CD14-positive monocyte (primary cell): ENCODE measurements around the gene CLDN5. TPM values are rescaled to one million over a fixed set of nuclear protein-coding genes. Genes with fewer than 3 reads are reported as not detected.

Experiments
- DNase-seq, 3 donors: peaks; one replicate each; pipeline ENCODE4 v3.0.0-alpha.2; 2011 to 2022
- H2AFZ ChIP-seq: 2 replicates; pipeline ENCODE4 v1.6.0; 2012; ENCODE audit warnings: mild to moderate bottlenecking, low read depth, low read length, inconsistent platforms; ENCODE audit not compliant: insufficient read depth, poor library complexity, severe bottlenecking
- H3K27ac ChIP-seq, 2 donors: 1 replicate in 1 of 2; 2 replicates in 1 of 2; pipeline ENCODE4 v1.5.1; 2012 to 2013; ENCODE audit warnings: low read length in 2 of 2, control low read depth in 1 of 2, inconsistent platforms in 1 of 2, low read depth in 1 of 2, mild to moderate bottlenecking in 1 of 2
- H3K27me3 ChIP-seq, 2 donors: one replicate each; pipeline versions ENCODE4 v1.6.0 to v1.6.1; 2011 to 2013; ENCODE audit warnings: low read length in 2 of 2; ENCODE audit not compliant: control insufficient read depth in 2 of 2, insufficient read depth in 2 of 2
- H3K36me3 ChIP-seq, 2 donors: replicated peaks in 1 of 2; 1 replicate in 1 of 2; 2 replicates in 1 of 2; pipeline versions ENCODE4 v1.5.1 to v1.6.1; 2012 to 2013; ENCODE audit warnings: low read length in 2 of 2, control low read depth in 1 of 2, inconsistent platforms in 1 of 2, mild to moderate bottlenecking in 1 of 2; ENCODE audit not compliant: insufficient read depth in 2 of 2, control insufficient read depth in 1 of 2
- H3K4me1 ChIP-seq, 2 donors: 1 replicate in 1 of 2; 2 replicates in 1 of 2; pipeline versions ENCODE4 v1.5.1 to v1.6.1; 2012 to 2013; ENCODE audit warnings: low read length in 2 of 2, control low read depth in 1 of 2, inconsistent platforms in 1 of 2, mild to moderate bottlenecking in 1 of 2, moderate library complexity in 1 of 2; ENCODE audit not compliant: insufficient read depth in 2 of 2, control insufficient read depth in 1 of 2
- H3K4me2 ChIP-seq: replicated peaks from 2 replicates; pipeline ENCODE3; 2012; ENCODE audit warnings: low read length, moderate library complexity, mild to moderate bottlenecking; ENCODE audit not compliant: poor library complexity, severe bottlenecking; ENCODE audit errors: extremely low read depth
- H3K4me3 ChIP-seq, 3 experiments: fragments of 200-600 bp in 1 of 3; sonication (generic) in 1 of 3; replicated peaks in 1 of 3; 1 replicate in 2 of 3; 2 replicates in 1 of 3; pipeline ENCODE4 v1.5.1; 2011 to 2013; ENCODE audit warnings: low read length in 3 of 3, mild to moderate bottlenecking in 3 of 3, control low read depth in 2 of 3, low read depth in 2 of 3, inconsistent platforms in 1 of 3, moderate library complexity in 1 of 3
- H3K79me2 ChIP-seq: 2 replicates; pipeline ENCODE4 v1.6.0; 2012; ENCODE audit warnings: mild to moderate bottlenecking, control low read depth, inconsistent platforms, low read length, moderate library complexity; ENCODE audit not compliant: insufficient read depth
- H3K9ac ChIP-seq: 2 replicates; pipeline ENCODE4 v1.6.0; 2017; ENCODE audit warnings: low read length, mild to moderate bottlenecking; ENCODE audit not compliant: insufficient read depth, poor library complexity, severe bottlenecking
- H3K9me3 ChIP-seq, 2 donors: replicated peaks in 1 of 2; 1 replicate in 1 of 2; 2 replicates in 1 of 2; pipeline versions ENCODE4 v1.5.1 to v1.6.1; 2012 to 2013; ENCODE audit warnings: low read length in 2 of 2, control low read depth in 1 of 2; ENCODE audit not compliant: control insufficient read depth in 1 of 2, insufficient read depth in 1 of 2
- H4K20me1 ChIP-seq: 2 replicates; pipeline ENCODE4 v1.6.0; 2012; ENCODE audit warnings: mild to moderate bottlenecking, low read length, control low read depth, moderate library complexity; ENCODE audit not compliant: insufficient read depth
- H3K27ac Mint-ChIP-seq, 7 donors: one replicate each; pipeline ENCODE4 v1.8.0; 2020; ENCODE audit warnings: mild to moderate bottlenecking in 7 of 7, mixed read lengths in 7 of 7, moderate library complexity in 6 of 7, inconsistent platforms in 2 of 7
- H3K27me3 Mint-ChIP-seq, 3 donors: one replicate each; pipeline ENCODE4 v1.8.0; 2021 to 2022; ENCODE audit warnings: low read depth in 3 of 3, mild to moderate bottlenecking in 3 of 3, mixed read lengths in 3 of 3, moderate library complexity in 3 of 3, inconsistent platforms in 1 of 3
- H3K36me3 Mint-ChIP-seq, 2 donors: one replicate each; pipeline ENCODE4 v1.8.0; 2020; ENCODE audit warnings: mixed read lengths in 2 of 2, inconsistent platforms in 1 of 2, mild to moderate bottlenecking in 1 of 2
- H3K4me1 Mint-ChIP-seq: one replicate; pipeline ENCODE4 v1.8.0; 2020; ENCODE audit warnings: mild to moderate bottlenecking, mixed read lengths
- H3K4me3 Mint-ChIP-seq, 2 donors: one replicate each; pipeline ENCODE4 v1.8.0; 2020; ENCODE audit warnings: mild to moderate bottlenecking in 2 of 2, mixed read lengths in 2 of 2, moderate library complexity in 1 of 2
- H3K9me3 Mint-ChIP-seq, 7 donors: one replicate each; pipeline ENCODE4 v1.8.0; 2020 to 2022; ENCODE audit warnings: mixed read lengths in 7 of 7, mild to moderate bottlenecking in 6 of 7, moderate library complexity in 6 of 7, inconsistent platforms in 2 of 7
- CTCF ChIP-seq: fragments of 200-600 bp; IDR thresholded peaks from one replicate; pipeline ENCODE4 v1.8.0; 2022; ENCODE audit warnings: antibody characterized with exemption, mild to moderate bottlenecking
- whole genome bisulfite sequencing: methylation state at CpG from one replicate; pipeline ENCODE4 v1.1.5; 2013; ENCODE audit warnings: missing lambda C conversion rate; ENCODE audit not compliant: insufficient coverage; 5-methylcytosine and 5-hydroxymethylcytosine counted together
- intact Hi-C, 2 donors: fragments of 100-400 bp; cut with micrococcal nuclease; formaldehyde crosslinking; loops; one replicate each; pipeline versions ENCODE4 v1.15.0 to v1.15.1; 2023
- polyA plus RNA-seq, 3 donors: library from polyadenylated mRNA; depleted of rRNA in 1 of 3; unstranded in 2 of 3; stranded (reverse) in 1 of 3; fragments of 300-500 nt in 2 of 3; fragments of >200 nt in 1 of 3; fragmentation: Illumina TruSeq in 2 of 3; gene quantifications; 1 replicate in 2 of 3; 2 replicates in 1 of 3; pipeline ENCODE4 v1.2.3, GENCODE V29; 2012 to 2021

Gene CLDN5
- polyA plus RNA-seq, 3 donors = 0.05 to 0.35 (median 0.27) TPM

GRCh38 chr22:19490628-19491230 lies 33.5 kb downstream of the CLDN5 start:
- peaks cover 12 to 43% of the 10 kb centered on the region in 2 donors for H3K36me3 ChIP-seq
- Mint-ChIP-seq H3K9me3 (no peaks in the 10 kb centered on the region), H3K27me3 (no peaks in the 10 kb centered on the region), H3K27ac (no peak overlapping the region), H3K4me3 (no peak overlapping the region), H3K36me3 (peaks cover 19 to 53% of the 10 kb centered on the region in 2 donors), H3K4me1 (no peaks in the 10 kb centered on the region)
- DNase-seq = no peak
- no peak overlapping the region for H3K4me3 ChIP-seq
- no peak for TF ChIP-seq CTCF
- H3K9ac ChIP-seq = no peak overlapping the region
- 100% methylated on average over 1 of the region's 5 CpGs for whole genome bisulfite sequencing
- no peaks in the 10 kb centered on the region for H3K27me3 ChIP-seq
- H4K20me1 ChIP-seq = no peaks in the 10 kb centered on the region
- no peak overlapping the region for H3K27ac ChIP-seq
- H3K4me1 ChIP-seq = no peaks in the 10 kb centered on the region
- no peak overlapping the region for H2AFZ ChIP-seq
- H3K4me2 ChIP-seq = no peak overlapping the region
- no peaks in the 10 kb centered on the region for H3K9me3 ChIP-seq
- H3K79me2 ChIP-seq = no peaks in the 10 kb centered on the region
- intact Hi-C loops = loop anchor here in 1 of 2 donors (10.0 kb wide), 1 partner anchor 144 kb away; no protein-coding TSS in a partner anchor

- no peaks in the 10 kb centered on the region for H3K4me1 ChIP-seq
- Mint-ChIP-seq H3K9me3 (peaks cover 0 to under 1% (median 0%) of the 10 kb centered on the region in 7 donors), H3K27me3 (no peaks in the 10 kb centered on the region), H3K27ac (no peak overlapping the region), H3K4me3 (no peak overlapping the region), H3K36me3 (peaks cover 27 to 52% of the 10 kb centered on the region in 2 donors), H3K4me1 (no peaks in the 10 kb centered on the region)
- H3K4me3 ChIP-seq = no peak overlapping the region
- H3K79me2 ChIP-seq = no peaks in the 10 kb centered on the region
- H2AFZ ChIP-seq = no peak overlapping the region
- no peaks in the 10 kb centered on the region for H3K27me3 ChIP-seq
- no peaks in the 10 kb centered on the region for H3K9me3 ChIP-seq
- no peak for DNase-seq
- no peak overlapping the region for H3K4me2 ChIP-seq
- H3K27ac ChIP-seq = no peak overlapping the region
- intact Hi-C loops = no loop called here
- H4K20me1 ChIP-seq = no peaks in the 10 kb centered on the region
- no peak overlapping the region for H3K9ac ChIP-seq
- TF ChIP-seq CTCF = no peak
- WGBS = no CpG with 5 or more reads among the region's 7 CpGs
- H3K36me3 ChIP-seq = peaks cover 6 to 44% of the 10 kb centered on the region in 2 donors
Observed at GRCh38 chr22:19488884-19489843, 35.0 kb downstream of the CLDN5 start.
